HepG2 (cell line): ENCODE data around the gene ALDH18A1. TPM values are rescaled to one million over a fixed set of nuclear protein-coding genes. Genes with fewer than 3 reads are reported as not detected.

Experiments
- ATAC-seq: fragments of 200-7000 bp; cut with Tn5 transposase; 3 replicates; pipeline ENCODE4 v1.9.1; 2020; ENCODE audit warnings: mild to moderate bottlenecking, moderate library complexity
- BruUV-seq: library from RNA; stranded (reverse); fragments of 400-500 nt; replicated peaks from 2 replicates; lab custom pipeline; 2021; lab: Mats Ljungman, UMichigan
- CTCF ChIA-PET: fragments of 300-600 bp; formaldehyde crosslinking; extraction: SDS; loops from one replicate; lab custom pipeline; 2021; ENCODE audit warnings: low total read pairs, inconsistent platforms, low intra/inter-chr PET ratio; lab: Yijun Ruan, JAX
- POLR2A ChIA-PET: fragments of 350-600 bp; sonication (Branson Sonifier 250); formaldehyde crosslinking; loops from one replicate; lab custom pipeline; 2020; ENCODE audit warnings: antibody characterized with exemption, inconsistent platforms; lab: Yijun Ruan, JAX
- DNase-seq: peaks from one replicate; pipeline ENCODE4 v3.0.0-alpha.2; 2015; ENCODE audit warnings: low spot score
- FAIRE-seq: peaks from 3 replicates; lab custom pipeline; 2011; peaks lifted over from hg19 to GRCh38; lab: Jason Lieb, UNC
- H2AFZ ChIP-seq: one replicate; pipeline ENCODE4 v1.6.1; 2011; ENCODE audit warnings: low read length, inconsistent platforms
- H3K27ac ChIP-seq: fragments of 300-600 bp; 3 replicates; pipeline ENCODE4 v1.8.0; 2011; ENCODE audit warnings: mixed run types, mild to moderate bottlenecking, mixed read lengths, low read length, inconsistent platforms; ENCODE audit not compliant: insufficient read depth; ENCODE audit errors: extremely low read length
- H3K27me3 ChIP-seq, 2 experiments: fragments of 200-600 bp in 1 of 2; 2 replicates in 1 of 2; 3 replicates in 1 of 2; pipeline versions ENCODE4 v1.6.0 to v1.8.0; 2011; ENCODE audit warnings: low read length in 2 of 2, mild to moderate bottlenecking in 2 of 2, moderate library complexity in 2 of 2, inconsistent platforms in 1 of 2; ENCODE audit not compliant: insufficient read depth in 2 of 2, control insufficient read depth in 1 of 2
- H3K36me3 ChIP-seq, 2 experiments: fragments of 200-600 bp in 1 of 2; replicated peaks in 1 of 2; 2 replicates in 1 of 2; 3 replicates in 1 of 2; pipeline versions ENCODE4 v1.5.1 to v1.8.0; 2011; ENCODE audit warnings: low read length in 2 of 2, inconsistent platforms in 1 of 2; ENCODE audit not compliant: insufficient read depth in 2 of 2, control insufficient read depth in 1 of 2
- H3K4me1 ChIP-seq: 2 replicates; pipeline ENCODE4 v1.5.1; 2012; ENCODE audit warnings: low read length, inconsistent platforms; ENCODE audit not compliant: insufficient read depth
- H3K4me2 ChIP-seq: 2 replicates; pipeline ENCODE4 v1.6.0; 2011; ENCODE audit warnings: low read depth, low read length, inconsistent platforms
- H3K4me3 ChIP-seq, 3 experiments: fragments of 200-600 bp in 1 of 3; sonication (generic), shearing (Covaris generic) in 1 of 3; replicated peaks in 1 of 3; 2 replicates each; pipeline ENCODE4 v1.5.1; 2011 to 2016; ENCODE audit warnings: low read length in 3 of 3, inconsistent platforms in 2 of 3, low read depth in 2 of 3, mild to moderate bottlenecking in 2 of 3, control low read depth in 1 of 3, mixed read lengths in 1 of 3; ENCODE audit not compliant: insufficient read depth in 1 of 3
- H3K79me2 ChIP-seq: one replicate; pipeline ENCODE4 v1.6.1; 2011; ENCODE audit warnings: low read length, inconsistent platforms; ENCODE audit not compliant: insufficient read depth
- H3K9ac ChIP-seq: 2 replicates; pipeline ENCODE4 v1.6.0; 2011; ENCODE audit warnings: mild to moderate bottlenecking, low read depth, low read length, inconsistent platforms; ENCODE audit not compliant: insufficient read depth
- H3K9me3 ChIP-seq: 2 replicates; pipeline ENCODE4 v1.5.1; 2012; ENCODE audit warnings: mild to moderate bottlenecking, low read length
- H4K20me1 ChIP-seq: 2 replicates; pipeline ENCODE4 v1.6.0; 2011; ENCODE audit warnings: inconsistent platforms, mild to moderate bottlenecking, low read length, moderate library complexity; ENCODE audit not compliant: insufficient read depth
- AGO1 ChIP-seq: fragments of 200-400 bp; formaldehyde crosslinking; IDR thresholded peaks from 2 replicates; pipeline ENCODE4 v1.6.1; 2017; ENCODE audit warnings: mild to moderate bottlenecking, low read depth, low read length, moderate library complexity; ENCODE audit not compliant: poor library complexity, severe bottlenecking
- AGO2 ChIP-seq: fragments of 200-400 bp; formaldehyde crosslinking; optimal IDR thresholded peaks from 2 replicates; pipeline ENCODE3; 2017; ENCODE audit warnings: mild to moderate bottlenecking, low read depth, low read length, moderate library complexity
- ASH2L ChIP-seq: fragments of 300-600, 200-600 bp; sonication (generic); IDR thresholded peaks from 2 replicates; pipeline ENCODE4 v1.7.0; 2017; ENCODE audit warnings: low read depth, mild to moderate bottlenecking, moderate library complexity, mixed read lengths, low read length; ENCODE audit not compliant: insufficient read length
- ATF1 ChIP-seq: IDR thresholded peaks from 2 replicates; pipeline ENCODE4 v1.6.1; 2016; ENCODE audit warnings: mild to moderate bottlenecking, control low read depth
- CHCHD3 ChIP-seq: sonication (generic); formaldehyde crosslinking; IDR thresholded peaks from 2 replicates; pipeline ENCODE4 v1.8.0; 2022; ENCODE audit warnings: mild to moderate bottlenecking, missing genetic modification reagents, moderate library complexity
- DMTF1 ChIP-seq: sonication (generic); formaldehyde crosslinking; IDR thresholded peaks from 2 replicates; pipeline ENCODE4 v1.4.0; 2020; ENCODE audit warnings: mild to moderate bottlenecking, missing genetic modification reagents
- ERF ChIP-seq: IDR thresholded peaks from 2 replicates; pipeline ENCODE4 v1.6.1; 2018; ENCODE audit warnings: missing biosample characterization, missing genetic modification reagents
- HNRNPL ChIP-seq: fragments of 200-400 bp; formaldehyde crosslinking; IDR thresholded peaks from 2 replicates; pipeline ENCODE4 v1.6.1; 2017; ENCODE audit warnings: mild to moderate bottlenecking, low read depth, low read length
- JUN ChIP-seq: sonication (generic); formaldehyde crosslinking; IDR thresholded peaks from 2 replicates; pipeline ENCODE4 v1.4.0; 2020; ENCODE audit warnings: mild to moderate bottlenecking, missing genetic modification reagents
- MEF2D ChIP-seq: sonication (generic); formaldehyde crosslinking; IDR thresholded peaks from 2 replicates; pipeline ENCODE4 v1.5.1; 2020; ENCODE audit warnings: mild to moderate bottlenecking, missing genetic modification reagents
- MZF1 ChIP-seq: sonication (generic); formaldehyde crosslinking; IDR thresholded peaks from 2 replicates; pipeline ENCODE4 v1.8.1; 2023; ENCODE audit warnings: mild to moderate bottlenecking, missing genetic modification reagents, borderline replicate concordance
- SAP130 ChIP-seq: IDR thresholded peaks from 2 replicates; pipeline ENCODE4 v1.6.1; 2016; ENCODE audit warnings: low read depth
- SIN3A ChIP-seq: IDR thresholded peaks from 2 replicates; pipeline ENCODE4 v1.6.1; 2011; ENCODE audit warnings: low read depth, mild to moderate bottlenecking, control low read depth, low read length, borderline replicate concordance
- SIN3B ChIP-seq: fragments of 150-350 bp; IDR thresholded peaks from 2 replicates; pipeline ENCODE4 v1.6.1; 2014; ENCODE audit warnings: low read length
- SIX4 ChIP-seq: sonication (generic); formaldehyde crosslinking; IDR thresholded peaks from 2 replicates; pipeline ENCODE4 v1.4.0; 2020; ENCODE audit warnings: missing genetic modification reagents
- SSRP1 ChIP-seq: IDR thresholded peaks from 2 replicates; pipeline ENCODE4 v1.6.1; 2016; ENCODE audit warnings: control low read depth
- TEF ChIP-seq: sonication (generic); formaldehyde crosslinking; IDR thresholded peaks from 2 replicates; pipeline ENCODE4 v1.5.0; 2020; ENCODE audit warnings: missing genetic modification reagents
- ZBTB38 ChIP-seq: sonication (generic); formaldehyde crosslinking; IDR thresholded peaks from 2 replicates; pipeline ENCODE4 v1.5.1; 2020; ENCODE audit warnings: mild to moderate bottlenecking, missing genetic modification reagents
- ZNF24 ChIP-seq: fragments of 450-650 bp; IDR thresholded peaks from 2 replicates; pipeline ENCODE4 v1.6.1; 2017; ENCODE audit warnings: antibody characterized with exemption, mild to moderate bottlenecking
- ZNF292 ChIP-seq: sonication (generic); formaldehyde crosslinking; IDR thresholded peaks from 2 replicates; pipeline ENCODE4 v1.8.1; 2022; ENCODE audit warnings: mild to moderate bottlenecking, low read depth, missing genetic modification reagents, borderline replicate concordance
- ZNF329 ChIP-seq: sonication (generic); formaldehyde crosslinking; IDR thresholded peaks from 2 replicates; pipeline ENCODE4 v1.9.0; 2021; ENCODE audit warnings: low read depth, mild to moderate bottlenecking, missing genetic modification reagents
- ZNF34 ChIP-seq: sonication (generic); formaldehyde crosslinking; IDR thresholded peaks from 2 replicates; pipeline ENCODE4 v1.4.0; 2020; ENCODE audit warnings: mild to moderate bottlenecking, missing genetic modification reagents, borderline replicate concordance
- WGBS: methylation state at CpG from one replicate; pipeline ENCODE4 v1.1.6; 2017; ENCODE audit warnings: low lambda C conversion rate; 5-methylcytosine and 5-hydroxymethylcytosine counted together
- in situ Hi-C: cut with HindIII; loops from 2 replicates; pipeline ENCODE4 v1.10.0; 2017; ENCODE audit warnings: low pct_unique_long_range_greater_than_20kb; ENCODE audit not compliant: extremely low pct_ligation_motif_present
- intact Hi-C: fragments of 100-400 bp; cut with micrococcal nuclease; formaldehyde crosslinking; loops from one replicate; pipeline ENCODE4 v1.10.0; 2022; ENCODE audit not compliant: unreplicated experiment
- polyA plus RNA-seq, 8 experiments: library from polyadenylated mRNA; depleted of rRNA in 3 of 8; stranded (reverse) in 7 of 8; unstranded in 1 of 8; fragments of >200 nt; fragmentation: Illumina TruSeq in 4 of 8; extraction: Trizol in 4 of 8; gene quantifications; 2 replicates each; pipeline versions ENCODE4 v1.2.1 to v1.2.3, GENCODE V29; 2011 to 2016; ENCODE audit warnings: low read depth in 4 of 8, missing spikeins in 1 of 8, mixed read lengths in 1 of 8; ENCODE audit not compliant: insufficient read depth in 1 of 8
- total RNA-seq, 5 experiments: library from RNA; depleted of rRNA; stranded (reverse); fragments of >200 nt; fragmentation: Illumina TruSeq; extraction: Trizol; gene quantifications; 2 replicates each; pipeline ENCODE4 v1.2.3, GENCODE V29; 2016; ENCODE audit warnings: low read depth in 1 of 5

ALDH18A1 gene
- total and polyA plus RNA-seq, 2 of the 13 experiments (the other 11 are each of a cell fraction or from before 2014, with no cell fraction given): 180 to 263 TPM

GRCh38 chr10:95560278-95561176 is 96.0 kb downstream of the ALDH18A1 start:
- no peaks in the 10 kb centered on the region for H3K9me3 ChIP-seq
- peaks cover 0 to 2% of the 10 kb centered on the region in 2 experiments; a peak in 1 of 5 replicates for H3K36me3 ChIP-seq
- no peak for FAIRE-seq
- 25% methylated on average over 25 of the region's 48 CpGs for WGBS
- H2AFZ ChIP-seq: no peak overlapping the region
- no peak for DNase-seq
- ChIA-PET POLR2A (interaction anchor here (0.5 to 1.4 kb wide), 6 partner anchors 11 to 203 kb away, joined by 3 to 4 read pairs (median 3); no protein-coding TSS in a partner anchor), CTCF (no interaction called here)
- H3K4me1 ChIP-seq: peaks cover 85% of the 10 kb centered on the region
- H3K27me3 ChIP-seq: no peaks in the 10 kb centered on the region; a peak in 1 of 5 replicates
- intact Hi-C loops (loop anchor here (2.0 to 5.0 kb wide), 5 partner anchors 42 to 130 kb away; no protein-coding TSS in a partner anchor), in situ Hi-C loops (loop anchor here (25.0 kb wide), 1 partner anchor 123 kb away; no protein-coding TSS in a partner anchor)
- peak overlapping the region; percentile 37 for H3K27ac ChIP-seq
- peak overlapping the region; percentile 72 for H3K9ac ChIP-seq
- peak overlapping the region; percentile 99 for H3K4me2 ChIP-seq
- ATAC-seq: no peak
- TSS peak; percentile 62 for BruUV-seq
- H4K20me1 ChIP-seq: no peaks in the 10 kb centered on the region; the same call in 1 of the 2 replicates
- peak overlapping the region; percentile 82 to 98 (median 91) for H3K4me3 ChIP-seq
- peaks cover 49% of the 10 kb centered on the region for H3K79me2 ChIP-seq
- TF ChIP-seq ZNF329 (CRISPR knock-in tag) (no peak), ZNF292 (CRISPR knock-in tag) (peak; percentile 59; the same call in 1 of the 2 replicates), TEF (no peak), SIX4 (CRISPR knock-in tag) (no peak), HNRNPL (0 out of 2 replicates have a peak, but pooled peaks have one; percentile 27), SIN3B (no peak), MZF1 (CRISPR knock-in tag) (peak; percentile 26; the same call in 1 of the 2 replicates), CHCHD3 (CRISPR knock-in tag) (no peak), ERF (no peak), ZBTB38 (peak; percentile 49; the same call in 1 of the 2 replicates), DMTF1 (CRISPR knock-in tag) (no peak), ZNF34 (CRISPR knock-in tag) (no peak), SSRP1 (no peak), MEF2D (CRISPR knock-in tag) (0 out of 2 replicates have a peak, but pooled peaks have one; percentile 38), SIN3A (peak; percentile 13; the same call in 1 of the 2 replicates), ATF1 (CRISPR knock-in tag) (no peak), SAP130 (CRISPR knock-in tag) (no peak), AGO1 (peak; percentile 47), JUN (no peak), AGO2 (peak; percentile 52), ZNF24 (no peak), ASH2L (peak; percentile 66)
